Ectodermal cell (in vitro differentiated cells): ENCODE measurements around the gene PRKACB.

Source experiments
- H3K27ac ChIP-seq: 2 replicates; pipeline ENCODE4 v1.7.0; 2013; ENCODE audit warnings: mild to moderate bottlenecking, low read depth, low read length; ENCODE audit not compliant: insufficient read depth, poor library complexity, severe bottlenecking
- H3K27me3 ChIP-seq: 2 replicates; pipeline ENCODE4 v1.7.0; 2013; ENCODE audit warnings: mild to moderate bottlenecking, low read length; ENCODE audit not compliant: insufficient read depth, control insufficient read depth, poor library complexity, severe bottlenecking
- H3K36me3 ChIP-seq: one replicate; pipeline ENCODE4 v1.7.0; 2013; ENCODE audit warnings: low read length; ENCODE audit not compliant: control insufficient read depth, insufficient read depth
- H3K4me1 ChIP-seq: one replicate; pipeline ENCODE4 v1.7.0; 2013; ENCODE audit warnings: low read length; ENCODE audit not compliant: control insufficient read depth, insufficient read depth
- H3K4me3 ChIP-seq: 2 replicates; pipeline ENCODE4 v1.7.0; 2013; ENCODE audit warnings: low read depth, low read length, control low read depth; ENCODE audit not compliant: insufficient read depth
- H3K9me3 ChIP-seq: 2 replicates; pipeline ENCODE4 v1.7.0; 2013; ENCODE audit warnings: mild to moderate bottlenecking, low read length, moderate library complexity; ENCODE audit not compliant: control insufficient read depth
- WGBS, 2 experiments: methylation state at CpG; one replicate each; pipeline ENCODE4 v1.1.7; 2013; ENCODE audit warnings: missing lambda C conversion rate in 2 of 2; 5-methylcytosine and 5-hydroxymethylcytosine counted together

PRKACB gene

GRCh38 chr1:84170171-84170570 is 26.1 kb downstream of the PRKACB start:
- 92 to 95% methylated on average over 1 of the region's 1 CpG for WGBS, 2 experiments
- H3K27ac ChIP-seq: no peak overlapping the region
- no peaks in the 10 kb centered on the region for H3K36me3 ChIP-seq
- H3K4me1 ChIP-seq: no peaks in the 10 kb centered on the region
- H3K9me3 ChIP-seq: no peaks in the 10 kb centered on the region
- H3K27me3 ChIP-seq: no peaks in the 10 kb centered on the region
- no peak overlapping the region for H3K4me3 ChIP-seq

- H3K27me3 ChIP-seq: no peaks in the 10 kb centered on the region
- 81 to 94% methylated on average over 2 of the region's 2 CpGs for WGBS, 2 experiments
- H3K36me3 ChIP-seq: no peaks in the 10 kb centered on the region
- H3K27ac ChIP-seq: no peak overlapping the region
- no peak overlapping the region for H3K4me3 ChIP-seq
- H3K9me3 ChIP-seq: no peaks in the 10 kb centered on the region
- no peaks in the 10 kb centered on the region for H3K4me1 ChIP-seq
Measured at GRCh38 chr1:84171481-84171880, 27.4 kb downstream of the PRKACB start.

GRCh38 chr1:84174051-84174556 is 30.0 kb downstream of the PRKACB start:
- H3K27ac ChIP-seq: no peak overlapping the region
- no peaks in the 10 kb centered on the region for H3K9me3 ChIP-seq
- whole genome bisulfite sequencing, 2 experiments: 75 to 79% methylated on average over 4 of the region's 4 CpGs
- no peaks in the 10 kb centered on the region for H3K27me3 ChIP-seq
- H3K4me1 ChIP-seq: no peaks in the 10 kb centered on the region
- no peak overlapping the region for H3K4me3 ChIP-seq
- no peaks in the 10 kb centered on the region for H3K36me3 ChIP-seq

GRCh38 chr1:84181350-84182005 is 37.4 kb downstream of the PRKACB start:
- H3K27me3 ChIP-seq: no peaks in the 10 kb centered on the region
- no peak overlapping the region for H3K4me3 ChIP-seq
- H3K36me3 ChIP-seq: no peaks in the 10 kb centered on the region
- no peak overlapping the region for H3K27ac ChIP-seq
- H3K4me1 ChIP-seq: no peaks in the 10 kb centered on the region
- H3K9me3 ChIP-seq: no peaks in the 10 kb centered on the region

GRCh38 chr1:84190455-84190854 is 46.4 kb downstream of the PRKACB start:
- H3K9me3 ChIP-seq: no peaks in the 10 kb centered on the region
- H3K27me3 ChIP-seq: no peaks in the 10 kb centered on the region
- no peaks in the 10 kb centered on the region for H3K4me1 ChIP-seq
- peaks cover 4% of the 10 kb centered on the region for H3K36me3 ChIP-seq
- H3K4me3 ChIP-seq: no peak overlapping the region
- no peak overlapping the region for H3K27ac ChIP-seq
- WGBS, 2 experiments: no CpG with 5 or more reads among the region's 1 CpG

- Histone ChIP-seq H3K9me3 (no peaks in the 10 kb centered on the region), H3K4me1 (no peaks in the 10 kb centered on the region), H3K27ac (no peak overlapping the region), H3K36me3 (peaks cover 4% of the 10 kb centered on the region), H3K4me3 (no peak overlapping the region), H3K27me3 (no peaks in the 10 kb centered on the region)
- 60 to 86% methylated on average over 1 to 3 of the region's 3 CpGs for WGBS, 2 experiments
Measured at GRCh38 chr1:84192681-84193080, 48.6 kb downstream of the PRKACB start.

- 89 to 100% methylated on average over 1 of the region's 6 CpGs for WGBS, 2 experiments
- no peak overlapping the region for H3K27ac ChIP-seq
- no peak overlapping the region for H3K4me3 ChIP-seq
- H3K4me1 ChIP-seq: no peaks in the 10 kb centered on the region
- no peaks in the 10 kb centered on the region for H3K27me3 ChIP-seq
- no peaks in the 10 kb centered on the region for H3K9me3 ChIP-seq
- peaks cover 8% of the 10 kb centered on the region for H3K36me3 ChIP-seq
Measured at GRCh38 chr1:84198832-84199231, 54.8 kb downstream of the PRKACB start.

GRCh38 chr1:84199257-84199656 is 55.2 kb downstream of the PRKACB start:
- Histone ChIP-seq H3K4me3 (no peak overlapping the region), H3K4me1 (no peaks in the 10 kb centered on the region), H3K27me3 (no peaks in the 10 kb centered on the region), H3K36me3 (peaks cover 8% of the 10 kb centered on the region), H3K9me3 (no peaks in the 10 kb centered on the region), H3K27ac (no peak overlapping the region)
- 71 to 87% methylated on average over 1 of the region's 1 CpG for WGBS, 2 experiments

GRCh38 chr1:84202126-84202525 is 58.1 kb downstream of the PRKACB start:
- peaks cover 8% of the 10 kb centered on the region for H3K36me3 ChIP-seq
- no peaks in the 10 kb centered on the region for H3K9me3 ChIP-seq
- H3K4me3 ChIP-seq: no peak overlapping the region
- H3K4me1 ChIP-seq: no peaks in the 10 kb centered on the region
- H3K27me3 ChIP-seq: no peaks in the 10 kb centered on the region
- H3K27ac ChIP-seq: no peak overlapping the region

GRCh38 chr1:84206375-84206774 is 62.3 kb downstream of the PRKACB start:
- 91 to 95% methylated on average over 1 of the region's 1 CpG for WGBS, 2 experiments
- Histone ChIP-seq H3K27ac (no peak overlapping the region), H3K4me3 (no peak overlapping the region), H3K27me3 (no peaks in the 10 kb centered on the region), H3K36me3 (no peaks in the 10 kb centered on the region), H3K9me3 (no peaks in the 10 kb centered on the region), H3K4me1 (no peaks in the 10 kb centered on the region)

- Histone ChIP-seq H3K4me3 (no peak overlapping the region), H3K36me3 (no peaks in the 10 kb centered on the region)
Measured at GRCh38 chr1:84208935-84209334, 64.9 kb downstream of the PRKACB start.

More at GRCh38 chr1:84208935-84209334, 64.9 kb downstream of the PRKACB start:
- Histone ChIP-seq H3K4me1 (no peaks in the 10 kb centered on the region), H3K27me3 (no peaks in the 10 kb centered on the region), H3K9me3 (no peaks in the 10 kb centered on the region), H3K27ac (no peak overlapping the region)
